CD14-positive monocyte (primary cell): ENCODE results near the gene ALOX15. TPM values are rescaled to one million over a fixed set of nuclear protein-coding genes. Genes with fewer than 3 reads are reported as not detected.

Source experiments
- DNase-seq, 3 donors: peaks; one replicate each; pipeline ENCODE4 v3.0.0-alpha.2; 2011 to 2022
- H2AFZ ChIP-seq: 2 replicates; pipeline ENCODE4 v1.6.0; 2012; ENCODE audit warnings: mild to moderate bottlenecking, low read depth, low read length, inconsistent platforms; ENCODE audit not compliant: insufficient read depth, poor library complexity, severe bottlenecking
- H3K27ac ChIP-seq, 2 donors: 1 replicate in 1 of 2; 2 replicates in 1 of 2; pipeline ENCODE4 v1.5.1; 2012 to 2013; ENCODE audit warnings: low read length in 2 of 2, control low read depth in 1 of 2, inconsistent platforms in 1 of 2, low read depth in 1 of 2, mild to moderate bottlenecking in 1 of 2
- H3K27me3 ChIP-seq, 2 donors: one replicate each; pipeline versions ENCODE4 v1.6.0 to v1.6.1; 2011 to 2013; ENCODE audit warnings: low read length in 2 of 2; ENCODE audit not compliant: control insufficient read depth in 2 of 2, insufficient read depth in 2 of 2
- H3K36me3 ChIP-seq, 2 donors: replicated peaks in 1 of 2; 1 replicate in 1 of 2; 2 replicates in 1 of 2; pipeline versions ENCODE4 v1.5.1 to v1.6.1; 2012 to 2013; ENCODE audit warnings: low read length in 2 of 2, control low read depth in 1 of 2, inconsistent platforms in 1 of 2, mild to moderate bottlenecking in 1 of 2; ENCODE audit not compliant: insufficient read depth in 2 of 2, control insufficient read depth in 1 of 2
- H3K4me1 ChIP-seq, 2 donors: 1 replicate in 1 of 2; 2 replicates in 1 of 2; pipeline versions ENCODE4 v1.5.1 to v1.6.1; 2012 to 2013; ENCODE audit warnings: low read length in 2 of 2, control low read depth in 1 of 2, inconsistent platforms in 1 of 2, mild to moderate bottlenecking in 1 of 2, moderate library complexity in 1 of 2; ENCODE audit not compliant: insufficient read depth in 2 of 2, control insufficient read depth in 1 of 2
- H3K4me2 ChIP-seq: replicated peaks from 2 replicates; pipeline ENCODE3; 2012; ENCODE audit warnings: low read length, moderate library complexity, mild to moderate bottlenecking; ENCODE audit not compliant: poor library complexity, severe bottlenecking; ENCODE audit errors: extremely low read depth
- H3K4me3 ChIP-seq, 3 experiments: fragments of 200-600 bp in 1 of 3; sonication (generic) in 1 of 3; replicated peaks in 1 of 3; 1 replicate in 2 of 3; 2 replicates in 1 of 3; pipeline ENCODE4 v1.5.1; 2011 to 2013; ENCODE audit warnings: low read length in 3 of 3, mild to moderate bottlenecking in 3 of 3, control low read depth in 2 of 3, low read depth in 2 of 3, inconsistent platforms in 1 of 3, moderate library complexity in 1 of 3
- H3K79me2 ChIP-seq: 2 replicates; pipeline ENCODE4 v1.6.0; 2012; ENCODE audit warnings: mild to moderate bottlenecking, control low read depth, inconsistent platforms, low read length, moderate library complexity; ENCODE audit not compliant: insufficient read depth
- H3K9ac ChIP-seq: 2 replicates; pipeline ENCODE4 v1.6.0; 2017; ENCODE audit warnings: low read length, mild to moderate bottlenecking; ENCODE audit not compliant: insufficient read depth, poor library complexity, severe bottlenecking
- H3K9me3 ChIP-seq, 2 donors: replicated peaks in 1 of 2; 1 replicate in 1 of 2; 2 replicates in 1 of 2; pipeline versions ENCODE4 v1.5.1 to v1.6.1; 2012 to 2013; ENCODE audit warnings: low read length in 2 of 2, control low read depth in 1 of 2; ENCODE audit not compliant: control insufficient read depth in 1 of 2, insufficient read depth in 1 of 2
- H4K20me1 ChIP-seq: 2 replicates; pipeline ENCODE4 v1.6.0; 2012; ENCODE audit warnings: mild to moderate bottlenecking, low read length, control low read depth, moderate library complexity; ENCODE audit not compliant: insufficient read depth
- H3K27ac Mint-ChIP-seq, 7 donors: one replicate each; pipeline ENCODE4 v1.8.0; 2020; ENCODE audit warnings: mild to moderate bottlenecking in 7 of 7, mixed read lengths in 7 of 7, moderate library complexity in 6 of 7, inconsistent platforms in 2 of 7
- H3K27me3 Mint-ChIP-seq, 3 donors: one replicate each; pipeline ENCODE4 v1.8.0; 2021 to 2022; ENCODE audit warnings: low read depth in 3 of 3, mild to moderate bottlenecking in 3 of 3, mixed read lengths in 3 of 3, moderate library complexity in 3 of 3, inconsistent platforms in 1 of 3
- H3K36me3 Mint-ChIP-seq, 2 donors: one replicate each; pipeline ENCODE4 v1.8.0; 2020; ENCODE audit warnings: mixed read lengths in 2 of 2, inconsistent platforms in 1 of 2, mild to moderate bottlenecking in 1 of 2
- H3K4me1 Mint-ChIP-seq: one replicate; pipeline ENCODE4 v1.8.0; 2020; ENCODE audit warnings: mild to moderate bottlenecking, mixed read lengths
- H3K4me3 Mint-ChIP-seq, 2 donors: one replicate each; pipeline ENCODE4 v1.8.0; 2020; ENCODE audit warnings: mild to moderate bottlenecking in 2 of 2, mixed read lengths in 2 of 2, moderate library complexity in 1 of 2
- H3K9me3 Mint-ChIP-seq, 7 donors: one replicate each; pipeline ENCODE4 v1.8.0; 2020 to 2022; ENCODE audit warnings: mixed read lengths in 7 of 7, mild to moderate bottlenecking in 6 of 7, moderate library complexity in 6 of 7, inconsistent platforms in 2 of 7
- WGBS: methylation state at CpG from one replicate; pipeline ENCODE4 v1.1.5; 2013; ENCODE audit warnings: missing lambda C conversion rate; ENCODE audit not compliant: insufficient coverage; 5-methylcytosine and 5-hydroxymethylcytosine counted together
- intact Hi-C, 2 donors: fragments of 100-400 bp; cut with micrococcal nuclease; formaldehyde crosslinking; loops; one replicate each; pipeline versions ENCODE4 v1.15.0 to v1.15.1; 2023
- polyA plus RNA-seq, 3 donors: library from polyadenylated mRNA; depleted of rRNA in 1 of 3; unstranded in 2 of 3; stranded (reverse) in 1 of 3; fragments of 300-500 nt in 2 of 3; fragments of >200 nt in 1 of 3; fragmentation: Illumina TruSeq in 2 of 3; gene quantifications; 1 replicate in 2 of 3; 2 replicates in 1 of 3; pipeline ENCODE4 v1.2.3, GENCODE V29; 2012 to 2021
- TF ChIP-seq, protein P1 (sequence below): fragments of 200-600 bp; IDR thresholded peaks from one replicate; pipeline ENCODE4 v1.8.0; 2022; ENCODE audit warnings: antibody characterized with exemption, mild to moderate bottlenecking

ALOX15 gene
- polyA plus RNA-seq, 3 donors: 0.05 to 0.13 TPM; not detected in 1

DNA sequence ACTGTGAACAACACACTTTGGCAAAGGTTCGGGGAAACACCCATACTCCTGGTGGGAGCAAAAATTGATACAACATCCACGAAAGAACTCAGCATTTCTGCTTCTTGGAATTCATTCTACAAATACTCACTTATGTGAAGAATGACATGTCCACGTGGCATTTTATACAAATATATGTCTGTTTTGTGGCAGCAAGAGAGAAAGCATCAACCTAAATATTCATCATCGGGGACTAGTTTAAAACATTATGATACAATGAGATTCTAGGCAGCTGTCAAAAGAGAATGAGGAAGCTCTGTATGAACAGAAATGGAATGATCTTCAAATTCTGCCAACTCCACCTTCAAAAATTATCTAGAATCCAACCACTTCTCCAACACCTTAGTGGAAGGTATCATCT is 25.7 kb upstream of the ALOX15 start:
- no peaks in the 10 kb centered on the region for H3K9me3 ChIP-seq
- H3K79me2 ChIP-seq: no peaks in the 10 kb centered on the region
- no peak overlapping the region for H3K27ac ChIP-seq
- H4K20me1 ChIP-seq: no peaks in the 10 kb centered on the region
- Mint-ChIP-seq H3K9me3 (peaks cover 0 to 1% (median 0%) of the 10 kb centered on the region in 7 donors), H3K4me3 (no peak overlapping the region), H3K27ac (no peak overlapping the region), H3K36me3 (peaks cover 17 to 19% of the 10 kb centered on the region in 2 donors), H3K27me3 (peaks cover 10 to 32% (median 11%) of the 10 kb centered on the region in 3 donors), H3K4me1 (peaks cover 4% of the 10 kb centered on the region)
- no peak for DNase-seq
- no CpG with 5 or more reads among the region's 4 CpGs for WGBS
- no peak overlapping the region for H3K9ac ChIP-seq
- H3K4me2 ChIP-seq: no peak overlapping the region
- H3K36me3 ChIP-seq: peaks cover 14 to 17% of the 10 kb centered on the region in 2 donors
- no peak overlapping the region for H2AFZ ChIP-seq
- TF ChIP-seq, protein P1, sequence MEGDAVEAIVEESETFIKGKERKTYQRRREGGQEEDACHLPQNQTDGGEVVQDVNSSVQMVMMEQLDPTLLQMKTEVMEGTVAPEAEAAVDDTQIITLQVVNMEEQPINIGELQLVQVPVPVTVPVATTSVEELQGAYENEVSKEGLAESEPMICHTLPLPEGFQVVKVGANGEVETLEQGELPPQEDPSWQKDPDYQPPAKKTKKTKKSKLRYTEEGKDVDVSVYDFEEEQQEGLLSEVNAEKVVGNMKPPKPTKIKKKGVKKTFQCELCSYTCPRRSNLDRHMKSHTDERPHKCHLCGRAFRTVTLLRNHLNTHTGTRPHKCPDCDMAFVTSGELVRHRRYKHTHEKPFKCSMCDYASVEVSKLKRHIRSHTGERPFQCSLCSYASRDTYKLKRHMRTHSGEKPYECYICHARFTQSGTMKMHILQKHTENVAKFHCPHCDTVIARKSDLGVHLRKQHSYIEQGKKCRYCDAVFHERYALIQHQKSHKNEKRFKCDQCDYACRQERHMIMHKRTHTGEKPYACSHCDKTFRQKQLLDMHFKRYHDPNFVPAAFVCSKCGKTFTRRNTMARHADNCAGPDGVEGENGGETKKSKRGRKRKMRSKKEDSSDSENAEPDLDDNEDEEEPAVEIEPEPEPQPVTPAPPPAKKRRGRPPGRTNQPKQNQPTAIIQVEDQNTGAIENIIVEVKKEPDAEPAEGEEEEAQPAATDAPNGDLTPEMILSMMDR: no peak
- H3K27me3 ChIP-seq: peaks cover 0 to 6% of the 10 kb centered on the region in 2 donors
- intact Hi-C loops: no loop called here
- no peak overlapping the region for H3K4me3 ChIP-seq
- H3K4me1 ChIP-seq: no peaks in the 10 kb centered on the region

DNA sequence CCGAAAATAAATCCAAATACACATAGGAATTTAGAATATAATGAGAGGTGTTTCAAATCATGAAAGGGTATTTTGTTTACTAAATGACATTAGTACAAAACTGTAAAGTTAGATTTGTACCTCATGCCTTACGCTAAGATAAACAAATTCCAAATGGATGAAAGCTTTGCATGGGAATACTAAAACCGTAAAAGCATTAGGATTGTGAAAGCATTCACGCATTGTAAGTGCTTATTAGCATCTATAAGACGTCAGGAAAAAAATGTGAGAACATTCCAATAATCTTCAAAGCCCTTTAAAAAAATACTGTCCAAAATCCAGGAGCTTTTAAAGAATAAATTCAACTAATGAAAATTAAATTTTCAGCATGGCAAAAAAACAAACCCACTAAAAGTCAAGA is 24.8 kb upstream of the ALOX15 start:
- Histone ChIP-seq H2AFZ (no peak overlapping the region), H3K9ac (no peak overlapping the region), H3K36me3 (peaks cover 6 to 8% of the 10 kb centered on the region in 2 donors), H3K4me3 (no peak overlapping the region), H3K79me2 (no peaks in the 10 kb centered on the region), H3K9me3 (no peaks in the 10 kb centered on the region), H3K27me3 (peaks cover 0 to 6% of the 10 kb centered on the region in 2 donors), H3K27ac (no peak overlapping the region), H3K4me1 (no peaks in the 10 kb centered on the region), H3K4me2 (no peak overlapping the region), H4K20me1 (no peaks in the 10 kb centered on the region)
- peaks cover 0 to 1% (median 0%) of the 10 kb centered on the region in 7 donors for H3K9me3 Mint-ChIP-seq
- peaks cover 13 to 14% of the 10 kb centered on the region in 2 donors for H3K36me3 Mint-ChIP-seq
- TF ChIP-seq, protein P1: no peak
- intact Hi-C loops: no loop called here
- H3K27me3 Mint-ChIP-seq: peaks cover 10 to 32% (median 11%) of the 10 kb centered on the region in 3 donors
- no peak overlapping the region for H3K27ac Mint-ChIP-seq
- H3K4me3 Mint-ChIP-seq: no peak overlapping the region
- no peak for DNase-seq
- WGBS: no CpG with 5 or more reads among the region's 5 CpGs
- peaks cover 4% of the 10 kb centered on the region for H3K4me1 Mint-ChIP-seq
